GM15510 (cell line): Measurements from ENCODE around the gene SH2D7.
A peak's percentile ranks its signal among the peaks of the same experiment; 100 is the strongest.

Experiments
- POLR2A ChIP-seq: IDR thresholded peaks from 3 replicates; pipeline ENCODE4 v1.6.1; 2011; ENCODE audit warnings: borderline replicate concordance; ENCODE audit not compliant: insufficient read length; ENCODE audit errors: extremely low read depth

Gene SH2D7

GRCh38 chr15:78129077-78129750, 36.9 kb downstream of the SH2D7 start:
- TF ChIP-seq POLR2A = no peak

GRCh38 chr15:78129751-78130287, 37.5 kb downstream of the SH2D7 start:
- no peak for TF ChIP-seq POLR2A

GRCh38 chr15:78130466-78131294, 38.3 kb downstream of the SH2D7 start:
- TF ChIP-seq POLR2A = no peak

GRCh38 chr15:78131295-78132061, 39.1 kb downstream of the SH2D7 start, which contains the start of gene CIB2:
TSS of gene CIB2 (minus strand) at chr15:78131445. CDS start at chr15:78131215, 230 bp downstream.
- TF ChIP-seq POLR2A = peak; percentile 61

GRCh38 chr15:78133801-78134200, 41.4 kb downstream of the SH2D7 start:
- TF ChIP-seq POLR2A = no peak

- TF ChIP-seq POLR2A = no peak
These were observed 47.2 kb downstream of the SH2D7 start for GRCh38 chr15:78139578-78139977.

GRCh38 chr15:78140292-78140691, 47.9 kb downstream of the SH2D7 start:
- TF ChIP-seq POLR2A = no peak

GRCh38 chr15:78142332-78142731, 50.0 kb downstream of the SH2D7 start:
- no peak for TF ChIP-seq POLR2A

- TF ChIP-seq POLR2A = no peak
These were observed 54.2 kb downstream of the SH2D7 start for GRCh38 chr15:78146425-78147154.

GRCh38 chr15:78147566-78147965, 55.2 kb downstream of the SH2D7 start:
- TF ChIP-seq POLR2A = no peak

GRCh38 chr15:78148392-78149067, 56.2 kb downstream of the SH2D7 start:
- no peak for TF ChIP-seq POLR2A

GRCh38 chr15:78149068-78149804, 56.9 kb downstream of the SH2D7 start, which contains the start of gene IDH3A:
TSS of gene IDH3A (plus strand) at chr15:78149362. CDS start at chr15:78149404, 42 bp downstream.
- peak; percentile 91 for TF ChIP-seq POLR2A
